Lower leg skin (tissue), 4 donors: ENCODE measurements around the gene GPR17. TPM values are rescaled to one million over a fixed set of nuclear protein-coding genes. Genes with fewer than 3 reads are reported as not detected.

Experiments used
- DNase-seq, 2 donors: peaks; one replicate each; pipeline ENCODE4 v3.0.0-alpha.2; 2019; ENCODE audit warnings: low spot score in 2 of 2
- H3K4me3 ChIP-seq: fragments of 200-600 bp; sonication (generic); 2 replicates; pipeline ENCODE4 v1.5.1; 2017; ENCODE audit warnings: mild to moderate bottlenecking, low read depth; ENCODE audit not compliant: poor library complexity, severe bottlenecking
- POLR2A ChIP-seq, 2 donors: fragments of 450-650 bp; IDR thresholded peaks; one replicate each; pipeline ENCODE4 v1.6.1; 2016 to 2017; ENCODE audit warnings: antibody characterized with exemption in 2 of 2, mild to moderate bottlenecking in 1 of 2, moderate library complexity in 1 of 2
- WGBS, 2 donors: methylation state at CpG; one replicate each; pipeline ENCODE4 v1.1.5; 2018; 5-methylcytosine and 5-hydroxymethylcytosine counted together
- intact Hi-C: fragments of 100-400 bp; cut with DNase I; formaldehyde crosslinking; loops from one replicate; pipeline ENCODE4 v1.15.0; 2023; ENCODE audit warnings: low total_unique reads
- total RNA-seq, 4 donors: library from RNA; depleted of rRNA; stranded (reverse); fragments of >200 nt; gene quantifications; one replicate each; pipeline ENCODE4 v1.1.0, GENCODE V29; 2016
- TF ChIP-seq, protein P1 (sequence below), 3 donors: fragments of 450-650 bp; IDR thresholded peaks; one replicate each; pipeline ENCODE4 v1.5.1; 2016; ENCODE audit warnings: antibody characterized with exemption in 3 of 3, mild to moderate bottlenecking in 3 of 3, moderate library complexity in 2 of 3

The GPR17 gene
- total RNA-seq, 4 donors from 2014 or later, result 0.88 TPM; not detected in 3

GRCh38 chr2:127681976-127682857 lies 36.3 kb downstream of the GPR17 start:
- no peak for DNase-seq
- TF ChIP-seq, protein P1, sequence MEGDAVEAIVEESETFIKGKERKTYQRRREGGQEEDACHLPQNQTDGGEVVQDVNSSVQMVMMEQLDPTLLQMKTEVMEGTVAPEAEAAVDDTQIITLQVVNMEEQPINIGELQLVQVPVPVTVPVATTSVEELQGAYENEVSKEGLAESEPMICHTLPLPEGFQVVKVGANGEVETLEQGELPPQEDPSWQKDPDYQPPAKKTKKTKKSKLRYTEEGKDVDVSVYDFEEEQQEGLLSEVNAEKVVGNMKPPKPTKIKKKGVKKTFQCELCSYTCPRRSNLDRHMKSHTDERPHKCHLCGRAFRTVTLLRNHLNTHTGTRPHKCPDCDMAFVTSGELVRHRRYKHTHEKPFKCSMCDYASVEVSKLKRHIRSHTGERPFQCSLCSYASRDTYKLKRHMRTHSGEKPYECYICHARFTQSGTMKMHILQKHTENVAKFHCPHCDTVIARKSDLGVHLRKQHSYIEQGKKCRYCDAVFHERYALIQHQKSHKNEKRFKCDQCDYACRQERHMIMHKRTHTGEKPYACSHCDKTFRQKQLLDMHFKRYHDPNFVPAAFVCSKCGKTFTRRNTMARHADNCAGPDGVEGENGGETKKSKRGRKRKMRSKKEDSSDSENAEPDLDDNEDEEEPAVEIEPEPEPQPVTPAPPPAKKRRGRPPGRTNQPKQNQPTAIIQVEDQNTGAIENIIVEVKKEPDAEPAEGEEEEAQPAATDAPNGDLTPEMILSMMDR (IDR thresholded peaks at IDR 0.05), result no peak
- TF ChIP-seq POLR2A (IDR thresholded peaks at IDR 0.05), result no peak
- intact Hi-C loops, result no loop called here
- no peak overlapping the region for H3K4me3 ChIP-seq
- 91 to 96% methylated on average over 6 of the region's 6 CpGs for WGBS, 2 donors

- H3K4me3 ChIP-seq, result no peak overlapping the region
- DNase-seq, result no peak
- intact Hi-C loops, result no loop called here
- TF ChIP-seq POLR2A (IDR thresholded peaks at IDR 0.05), result no peak
- TF ChIP-seq, protein P1 (IDR thresholded peaks at IDR 0.05), result no peak
These were observed 37.1 kb downstream of the GPR17 start for GRCh38 chr2:127683056-127683455.

DNA sequence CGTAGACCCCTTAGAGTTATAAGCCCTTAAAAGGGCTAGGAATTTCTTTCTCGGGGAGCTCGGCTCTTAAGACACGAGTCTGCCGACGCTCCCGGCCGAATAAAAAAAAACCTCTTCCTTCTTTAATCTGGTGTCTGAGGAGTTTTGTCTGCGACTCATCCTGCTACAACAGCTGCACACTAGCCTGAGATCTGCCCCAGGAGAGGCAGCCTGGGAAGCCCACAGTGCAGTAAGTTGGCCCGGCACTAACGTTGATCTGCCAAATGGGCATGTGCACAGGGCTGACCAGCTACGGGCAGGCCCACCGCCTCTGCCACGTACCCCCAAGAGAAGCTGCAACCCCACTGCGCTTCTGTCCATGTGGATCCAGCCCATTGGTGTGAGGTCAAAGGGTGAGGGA lies 37.8 kb downstream of the GPR17 start:
- WGBS, 2 donors, result 83 to 87% methylated on average over 15 of the region's 15 CpGs
- intact Hi-C loops, result no loop called here
- no peak for TF ChIP-seq POLR2A (IDR thresholded peaks at IDR 0.05)
- TF ChIP-seq, protein P1 (IDR thresholded peaks at IDR 0.05), result no peak
- no peak overlapping the region for H3K4me3 ChIP-seq
- DNase-seq, result no peak

DNA sequence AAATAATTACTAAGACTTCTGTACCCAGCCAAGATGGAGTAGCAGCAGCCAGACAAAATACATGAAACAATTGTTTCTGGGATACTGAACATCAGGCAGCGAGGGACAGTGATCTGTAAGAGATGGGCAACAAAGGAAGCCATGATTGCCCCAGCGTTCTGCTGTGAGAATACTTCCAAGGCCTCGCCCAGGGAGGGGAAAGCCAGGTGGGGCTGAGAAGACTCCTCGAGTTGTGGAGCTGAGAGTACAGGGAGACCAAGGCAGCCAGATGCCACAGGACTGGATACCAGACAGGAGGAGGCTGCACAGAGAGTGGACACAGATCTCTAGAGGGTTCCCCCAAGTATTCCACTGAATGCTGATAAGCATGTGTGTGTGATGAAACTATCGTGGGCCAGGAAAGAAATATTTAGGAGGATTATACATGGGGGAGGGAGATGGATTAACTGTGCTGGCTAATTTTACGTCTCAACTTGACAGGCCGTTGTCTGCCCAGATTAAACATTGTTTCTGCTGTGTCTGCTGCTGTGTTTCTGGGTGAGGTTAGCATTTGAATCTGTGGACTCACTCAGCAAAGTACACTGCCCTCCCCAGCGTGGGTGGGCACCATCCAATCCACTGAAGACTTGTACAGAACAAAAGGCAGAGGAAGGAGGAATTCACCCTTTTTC lies 39.6 kb downstream of the GPR17 start:
- no peak for TF ChIP-seq POLR2A (IDR thresholded peaks at IDR 0.05)
- TF ChIP-seq, protein P1 (IDR thresholded peaks at IDR 0.05), result no peak
- DNase-seq, result peak in 1 of 2 donors; percentile 78
- 77 to 82% methylated on average over 8 of the region's 8 CpGs for WGBS, 2 donors
- no peak overlapping the region for H3K4me3 ChIP-seq
- intact Hi-C loops, result no loop called here

GRCh38 chr2:127688405-127688804 lies 42.5 kb downstream of the GPR17 start:
- DNase-seq, result no peak
- TF ChIP-seq, protein P1 (IDR thresholded peaks at IDR 0.05), result no peak
- no peak for TF ChIP-seq POLR2A (IDR thresholded peaks at IDR 0.05)
- H3K4me3 ChIP-seq, result no peak overlapping the region
- intact Hi-C loops, result no loop called here
- 76 to 90% methylated on average over 1 of the region's 1 CpG for WGBS, 2 donors
